IMR-90 (cell line): ENCODE data around the gene VIT. TPM values are rescaled to one million over a fixed set of nuclear protein-coding genes. Genes with fewer than 3 reads are reported as not detected.

ENCODE experiments used
- ATAC-seq: fragments of 200-7000 bp; cut with Tn5 transposase; 2 replicates; pipeline ENCODE4 v1.9.1; 2020; ENCODE audit warnings: low read depth, mild to moderate bottlenecking, moderate library complexity
- BruUV-seq: library from RNA; stranded (reverse); fragments of 400-500 nt; replicated peaks from 2 replicates; lab custom pipeline; 2021; lab: Mats Ljungman, UMichigan
- CTCF ChIA-PET: fragments of 300-600 bp; formaldehyde crosslinking; extraction: SDS; loops from one replicate; lab custom pipeline; 2021; ENCODE audit warnings: antibody characterized with exemption; lab: Yijun Ruan, JAX
- POLR2A ChIA-PET: fragments of 300-600 bp; sonication (Branson Sonifier 250); formaldehyde crosslinking; loops from one replicate; lab custom pipeline; 2022; ENCODE audit warnings: antibody characterized with exemption; ENCODE audit not compliant: unreplicated experiment; lab: Charles Lee
- DNase-seq: peaks from one replicate; pipeline ENCODE4 v3.0.0; 2013
- H2AFZ ChIP-seq: replicated peaks from 2 replicates; pipeline ENCODE3; 2013; ENCODE audit warnings: low read length, mild to moderate bottlenecking; ENCODE audit not compliant: poor library complexity
- H2AK5ac ChIP-seq: 2 replicates; pipeline ENCODE4 v1.6.1; 2013; ENCODE audit warnings: low read depth, low read length, inconsistent platforms
- H2AK9ac ChIP-seq: replicated peaks from 2 replicates; pipeline ENCODE3; 2013; ENCODE audit warnings: mild to moderate bottlenecking, low read depth, low read length, moderate library complexity; ENCODE audit not compliant: poor library complexity
- H2BK120ac ChIP-seq: 2 replicates; pipeline ENCODE4 v1.6.1; 2013; ENCODE audit warnings: low read depth, low read length, inconsistent platforms
- H2BK15ac ChIP-seq: 3 replicates; pipeline ENCODE4 v1.6.1; 2013; ENCODE audit warnings: low read depth, low read length, inconsistent platforms
- H2BK20ac ChIP-seq: 2 replicates; pipeline ENCODE4 v1.6.1; 2013; ENCODE audit warnings: low read depth, mild to moderate bottlenecking, inconsistent platforms, low read length, moderate library complexity
- H2BK5ac ChIP-seq: 2 replicates; pipeline ENCODE4 v1.6.1; 2013; ENCODE audit warnings: mild to moderate bottlenecking, low read depth, low read length, inconsistent platforms; ENCODE audit not compliant: poor library complexity, severe bottlenecking
- H3K14ac ChIP-seq: replicated peaks from 2 replicates; pipeline ENCODE4 v1.6.1; 2013; ENCODE audit warnings: low read depth, low read length, inconsistent platforms
- H3K18ac ChIP-seq: 2 replicates; pipeline ENCODE4 v1.6.1; 2013; ENCODE audit warnings: low read depth, low read length, control low read depth
- H3K23ac ChIP-seq: 2 replicates; pipeline ENCODE4 v1.6.1; 2013; ENCODE audit warnings: low read depth, low read length, inconsistent platforms
- H3K27ac ChIP-seq: 2 replicates; pipeline ENCODE4 v1.5.1; 2013; ENCODE audit warnings: mild to moderate bottlenecking, control low read depth, low read length; ENCODE audit not compliant: insufficient read depth
- H3K27me3 ChIP-seq: 2 replicates; pipeline ENCODE4 v1.6.1; 2013; ENCODE audit warnings: low read length; ENCODE audit not compliant: control insufficient read depth, insufficient read depth
- H3K36me3 ChIP-seq: 2 replicates; pipeline ENCODE4 v1.6.1; 2013; ENCODE audit warnings: low read length, mixed read lengths; ENCODE audit not compliant: control insufficient read depth, insufficient read depth
- H3K4ac ChIP-seq: 2 replicates; pipeline ENCODE4 v1.6.1; 2013; ENCODE audit warnings: low read depth, low read length, inconsistent platforms
- H3K4me1 ChIP-seq: 2 replicates; pipeline ENCODE4 v1.6.1; 2013; ENCODE audit warnings: low read length, mixed read lengths; ENCODE audit not compliant: control insufficient read depth, insufficient read depth
- H3K4me2 ChIP-seq: 2 replicates; pipeline ENCODE4 v1.6.1; 2013; ENCODE audit warnings: low read depth, mild to moderate bottlenecking, control low read depth, low read length, moderate library complexity
- H3K4me3 ChIP-seq: 2 replicates; pipeline ENCODE4 v1.5.1; 2013; ENCODE audit warnings: low read depth, mild to moderate bottlenecking, control low read depth, low read length, moderate library complexity; ENCODE audit not compliant: insufficient read depth
- H3K56ac ChIP-seq: 2 replicates; pipeline ENCODE4 v1.6.1; 2013; ENCODE audit warnings: low read length, inconsistent platforms; ENCODE audit not compliant: insufficient read depth; ENCODE audit errors: extremely low read depth
- H3K79me1 ChIP-seq, 2 experiments: 2 replicates each; pipeline ENCODE4 v1.6.1; 2013; ENCODE audit warnings: low read length in 2 of 2, inconsistent platforms in 1 of 2, low read depth in 1 of 2
- H3K9ac ChIP-seq: 2 replicates; pipeline ENCODE4 v1.6.1; 2013; ENCODE audit warnings: low read depth, low read length, control low read depth
- H3K9me1 ChIP-seq: 2 replicates; pipeline ENCODE4 v1.6.1; 2013; ENCODE audit warnings: low read length, inconsistent platforms; ENCODE audit not compliant: insufficient read depth
- H3K9me3 ChIP-seq: 2 replicates; pipeline ENCODE4 v1.6.1; 2013; ENCODE audit warnings: low read length; ENCODE audit not compliant: control insufficient read depth, insufficient read depth
- H4K20me1 ChIP-seq: 2 replicates; pipeline ENCODE4 v1.6.1; 2013; ENCODE audit warnings: low read length, inconsistent platforms; ENCODE audit not compliant: insufficient read depth
- H4K5ac ChIP-seq: 2 replicates; pipeline ENCODE4 v1.6.1; 2013; ENCODE audit warnings: mild to moderate bottlenecking, low read depth, low read length, control low read depth
- H4K8ac ChIP-seq, 2 experiments: 2 replicates each; pipeline ENCODE4 v1.6.1; 2013; ENCODE audit warnings: low read depth in 2 of 2, low read length in 2 of 2, control low read depth in 1 of 2, inconsistent platforms in 1 of 2
- H4K91ac ChIP-seq: 2 replicates; pipeline ENCODE4 v1.6.1; 2013; ENCODE audit warnings: low read depth, low read length, inconsistent platforms; ENCODE audit not compliant: insufficient read depth
- MAZ ChIP-seq: IDR thresholded peaks from 2 replicates; pipeline ENCODE4 v1.6.1; 2012; ENCODE audit warnings: low read depth, mild to moderate bottlenecking, low read length, improper control_type of control experiment, moderate library complexity, borderline replicate concordance
- NFE2L2 ChIP-seq: fragments of 150-350 bp; IDR thresholded peaks from 2 replicates; pipeline ENCODE4 v1.6.1; 2016; ENCODE audit warnings: low read depth, mild to moderate bottlenecking, low read length
- RCOR1 ChIP-seq: IDR thresholded peaks from 2 replicates; pipeline ENCODE4 v1.6.1; 2012; ENCODE audit warnings: mild to moderate bottlenecking, low read length, improper control_type of control experiment; ENCODE audit not compliant: insufficient replicate concordance
- RFX5 ChIP-seq: IDR thresholded peaks from 2 replicates; pipeline ENCODE4 v1.8.0; 2012; ENCODE audit warnings: low read depth, mild to moderate bottlenecking, low read length, moderate library complexity
- WGBS, 2 experiments: methylation state at CpG; one replicate each; pipeline versions ENCODE4 v1.1.5 to v1.1.7; 2013; ENCODE audit warnings: missing lambda C conversion rate in 2 of 2; ENCODE audit not compliant: insufficient read length in 1 of 2; ENCODE audit errors: extremely low coverage in 2 of 2; 5-methylcytosine and 5-hydroxymethylcytosine counted together
- dilution Hi-C: fragments of 300-500 bp; cut with HindIII; formaldehyde crosslinking; loops from one replicate; pipeline ENCODE4 v1.14.3; 2018; ENCODE audit warnings: low sequenced_read_pairs; ENCODE audit not compliant: unreplicated experiment
- in situ Hi-C: fragments of 300-500 bp; cut with MboI; formaldehyde crosslinking; loops from 3 replicates; pipeline ENCODE4 v1.14.3; 2019; ENCODE audit warnings: low sequenced_read_pairs, inconsistent platforms, mixed read lengths
- intact Hi-C: fragments of 100-400 bp; cut with micrococcal nuclease; formaldehyde crosslinking; loops from 2 replicates; pipeline ENCODE4 v1.10.0; 2022
- polyA plus RNA-seq, 3 experiments: library from polyadenylated mRNA; depleted of rRNA; stranded (reverse); fragments of >200 nt; gene quantifications; 2 replicates each; pipeline ENCODE4 v1.2.3, GENCODE V29; 2012; ENCODE audit warnings: low replicate concordance in 1 of 3
- total RNA-seq: library from RNA; depleted of rRNA; stranded (reverse); fragments of >200 nt; gene quantifications from 2 replicates; pipeline ENCODE4 v1.2.3, GENCODE V29; 2012

The VIT gene
- total and polyA plus RNA-seq, 2 of the 4 experiments (the other 2 are of a cell fraction) = under 0.01 TPM; not detected in 1

DNA sequence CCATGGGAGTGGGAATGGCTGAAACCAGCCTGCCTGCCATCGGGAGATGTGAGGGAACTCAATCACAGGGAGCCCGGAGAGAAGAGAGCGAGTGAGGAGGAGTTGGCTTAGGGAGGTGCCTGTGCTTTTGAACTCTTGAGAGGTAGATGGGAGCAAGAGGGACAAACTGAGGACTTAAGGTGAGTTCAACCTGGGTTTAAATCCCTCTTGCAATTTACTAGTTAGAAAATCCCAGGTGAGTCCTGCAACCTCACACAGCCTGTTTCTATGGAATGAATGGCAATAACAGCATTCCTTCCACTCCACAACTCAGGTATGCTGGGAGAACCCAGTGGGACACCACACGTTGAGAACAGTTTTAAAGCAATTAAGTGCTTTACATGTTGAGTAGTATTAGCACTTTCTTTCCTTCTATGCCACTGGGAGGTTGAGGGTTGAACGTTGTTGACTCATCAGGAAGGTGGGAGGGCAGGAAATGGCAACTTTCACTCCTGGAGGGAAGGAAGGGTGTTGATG is 57.3 kb downstream of the VIT start:
- no peak overlapping the region for H3K23ac ChIP-seq
- POLR2A ChIA-PET = no interaction called here
- no peaks in the 10 kb centered on the region for H3K4me1 ChIP-seq
- no peaks in the 10 kb centered on the region for H3K36me3 ChIP-seq
- H3K79me1 ChIP-seq = no peaks in the 10 kb centered on the region
- TF ChIP-seq RFX5 (no peak), MAZ (no peak), NFE2L2 (no peak), RCOR1 (no peak)
- H3K9me3 ChIP-seq = no peaks in the 10 kb centered on the region
- H2BK5ac ChIP-seq = no peak overlapping the region
- dilution Hi-C loops = no loop called here
- no peak overlapping the region for H3K4ac ChIP-seq
- no peak overlapping the region for H2AK9ac ChIP-seq
- BruUV-seq = no TSS peak
- no peak overlapping the region for H3K14ac ChIP-seq
- DNase-seq = no peak
- no peak overlapping the region for H4K5ac ChIP-seq
- 50% methylated on average over 3 of the region's 5 CpGs; no CpG with 5 or more reads in 1 of the 2 experiments for WGBS, 2 experiments
- no peak overlapping the region for H4K91ac ChIP-seq
- H3K56ac ChIP-seq = no peak overlapping the region
- H2BK20ac ChIP-seq = no peak overlapping the region
- H3K27ac ChIP-seq = no peak overlapping the region
- no peak overlapping the region for H3K4me2 ChIP-seq
- H3K27me3 ChIP-seq = peaks cover 15% of the 10 kb centered on the region
- no peak overlapping the region for H2AFZ ChIP-seq
- intact Hi-C loops = no loop called here
- in situ Hi-C loops = no loop called here
- no peak overlapping the region for H3K4me3 ChIP-seq
- H3K9ac ChIP-seq = no peak overlapping the region
- H4K20me1 ChIP-seq = no peaks in the 10 kb centered on the region
- H2BK15ac ChIP-seq = no peak overlapping the region
- no peak overlapping the region for H4K8ac ChIP-seq
- H2BK120ac ChIP-seq = no peak overlapping the region
- H3K18ac ChIP-seq = no peak overlapping the region
- CTCF ChIA-PET = no interaction called here
- no peak for ATAC-seq
- H3K9me1 ChIP-seq = no peaks in the 10 kb centered on the region
- no peak overlapping the region for H2AK5ac ChIP-seq
